H9 (cell line): ENCODE data around the gene FAM20A. TPM values are rescaled to one million over a fixed set of nuclear protein-coding genes. Genes with fewer than 3 reads are reported as not detected.

ENCODE experiments used
- DNase-seq: peaks from one replicate; pipeline ENCODE4 v3.0.0-alpha.2; 2017
- H2AFZ ChIP-seq: one replicate; pipeline ENCODE4 v1.6.1; 2013; ENCODE audit warnings: mild to moderate bottlenecking, low read length, control low read depth, moderate library complexity
- H2AK5ac ChIP-seq: 2 replicates; pipeline ENCODE4 v1.6.1; 2013; ENCODE audit warnings: low read length, control low read depth, mixed read lengths; ENCODE audit not compliant: insufficient read length
- H2BK120ac ChIP-seq: one replicate; pipeline ENCODE4 v1.6.1; 2013; ENCODE audit warnings: low read depth, mild to moderate bottlenecking, low read length, control low read depth, inconsistent platforms; ENCODE audit not compliant: poor library complexity, severe bottlenecking
- H2BK12ac ChIP-seq: 2 replicates; pipeline ENCODE4 v1.6.1; 2013; ENCODE audit warnings: low read length, control low read depth, mixed read lengths, low read depth; ENCODE audit not compliant: insufficient read length
- H2BK15ac ChIP-seq: 2 replicates; pipeline ENCODE4 v1.6.1; 2013; ENCODE audit warnings: low read depth, low read length, control low read depth
- H2BK20ac ChIP-seq: one replicate; pipeline ENCODE4 v1.6.1; 2013; ENCODE audit warnings: low read depth, mild to moderate bottlenecking, low read length, control low read depth, inconsistent platforms; ENCODE audit not compliant: poor library complexity, severe bottlenecking
- H2BK5ac ChIP-seq: 2 replicates; pipeline ENCODE4 v1.6.1; 2013; ENCODE audit warnings: low read length, control low read depth, mixed read lengths; ENCODE audit not compliant: insufficient read length
- H3K14ac ChIP-seq: 2 replicates; pipeline ENCODE4 v1.6.1; 2013; ENCODE audit warnings: low read length, control low read depth; ENCODE audit not compliant: insufficient read depth
- H3K18ac ChIP-seq: 2 replicates; pipeline ENCODE4 v1.6.1; 2013; ENCODE audit warnings: low read depth, mild to moderate bottlenecking, mixed read lengths, low read length, control low read depth; ENCODE audit not compliant: insufficient read length
- H3K23ac ChIP-seq: 2 replicates; pipeline ENCODE4 v1.6.1; 2013; ENCODE audit warnings: low read length, control low read depth, mixed read lengths, low read depth; ENCODE audit not compliant: insufficient read length
- H3K23me2 ChIP-seq: 2 replicates; pipeline ENCODE4 v1.6.1; 2013; ENCODE audit warnings: low read depth, mild to moderate bottlenecking, mixed read lengths, low read length, control low read depth; ENCODE audit not compliant: insufficient read length, poor library complexity, severe bottlenecking
- H3K27ac ChIP-seq: 2 replicates; pipeline ENCODE4 v1.5.1; 2013; ENCODE audit warnings: low read length, control low read depth, mixed read lengths, low read depth; ENCODE audit not compliant: insufficient read length
- H3K27me3 ChIP-seq: 2 replicates; pipeline ENCODE4 v1.6.1; 2013; ENCODE audit warnings: low read length, control low read depth, inconsistent platforms; ENCODE audit not compliant: insufficient read depth
- H3K4ac ChIP-seq: 2 replicates; pipeline ENCODE4 v1.6.1; 2013; ENCODE audit warnings: low read depth, mild to moderate bottlenecking, control low read depth, inconsistent platforms, low read length, moderate library complexity
- H3K4me1 ChIP-seq: 2 replicates; pipeline ENCODE4 v1.6.1; 2013; ENCODE audit warnings: low read length, control low read depth, inconsistent platforms; ENCODE audit not compliant: insufficient read depth
- H3K4me2 ChIP-seq: 2 replicates; pipeline ENCODE4 v1.6.1; 2013; ENCODE audit warnings: low read length, control low read depth, mixed read lengths; ENCODE audit not compliant: insufficient read length, insufficient read depth
- H3K56ac ChIP-seq: 2 replicates; pipeline ENCODE4 v1.6.1; 2013; ENCODE audit warnings: low read depth, mild to moderate bottlenecking, mixed read lengths, low read length, control low read depth; ENCODE audit not compliant: insufficient read length
- H3K79me1 ChIP-seq: 2 replicates; pipeline ENCODE4 v1.6.1; 2013; ENCODE audit warnings: low read depth, mild to moderate bottlenecking, moderate library complexity, low read length, control low read depth, inconsistent platforms; ENCODE audit not compliant: insufficient read depth, poor library complexity, severe bottlenecking
- H3K79me2 ChIP-seq: 2 replicates; pipeline ENCODE4 v1.6.1; 2013; ENCODE audit warnings: low read length, control low read depth, inconsistent platforms; ENCODE audit not compliant: insufficient read depth
- H3K9ac ChIP-seq: 2 replicates; pipeline ENCODE4 v1.6.1; 2013; ENCODE audit warnings: low read length, control low read depth, mixed read lengths; ENCODE audit not compliant: insufficient read length; ENCODE audit errors: extremely low read depth
- H3K9me3 ChIP-seq: one replicate; pipeline ENCODE4 v1.6.1; 2013; ENCODE audit warnings: low read depth, low read length, inconsistent platforms; ENCODE audit not compliant: control insufficient read depth
- H3T11ph ChIP-seq: one replicate; pipeline ENCODE4 v1.6.1; 2013; ENCODE audit warnings: mild to moderate bottlenecking, low read length, control low read depth, inconsistent platforms
- H4K20me1 ChIP-seq: one replicate; pipeline ENCODE4 v1.6.1; 2013; ENCODE audit not compliant: control insufficient read depth, insufficient read length, insufficient read depth
- H4K5ac ChIP-seq: 2 replicates; pipeline ENCODE4 v1.6.1; 2013; ENCODE audit warnings: low read depth, mild to moderate bottlenecking, mixed read lengths, low read length, control low read depth; ENCODE audit not compliant: insufficient read length
- H4K8ac ChIP-seq: replicated peaks from 2 replicates; pipeline ENCODE4 v1.6.1; 2013; ENCODE audit warnings: low read length, control low read depth, mixed read lengths, low read depth; ENCODE audit not compliant: insufficient read length
- H4K91ac ChIP-seq: 2 replicates; pipeline ENCODE4 v1.6.1; 2013; ENCODE audit warnings: low read depth, mild to moderate bottlenecking, moderate library complexity, mixed read lengths, low read length, control low read depth; ENCODE audit not compliant: insufficient read length
- H3K27ac Mint-ChIP-seq, 3 experiments: 2 replicates in 2 of 3; 3 replicates in 1 of 3; pipeline ENCODE4 v1.8.0; 2020 to 2021; ENCODE audit warnings: mixed read lengths in 3 of 3, mild to moderate bottlenecking in 1 of 3, moderate library complexity in 1 of 3
- H3K27me3 Mint-ChIP-seq: 2 replicates; pipeline ENCODE4 v1.8.0; 2021; ENCODE audit warnings: low read depth, mild to moderate bottlenecking, moderate library complexity, mixed read lengths
- H3K36me3 Mint-ChIP-seq, 3 experiments: 2 replicates in 2 of 3; 3 replicates in 1 of 3; pipeline ENCODE4 v1.8.0; 2020 to 2021; ENCODE audit warnings: low read depth in 3 of 3, mixed read lengths in 3 of 3; ENCODE audit not compliant: insufficient read depth in 1 of 3
- H3K4me1 Mint-ChIP-seq, 2 experiments: 2 replicates each; pipeline ENCODE4 v1.8.0; 2020; ENCODE audit warnings: mixed read lengths in 2 of 2
- H3K4me3 Mint-ChIP-seq, 2 experiments: 2 replicates in 1 of 2; 3 replicates in 1 of 2; pipeline ENCODE4 v1.8.0; 2020 to 2021; ENCODE audit warnings: mild to moderate bottlenecking in 2 of 2, mixed read lengths in 2 of 2, moderate library complexity in 1 of 2
- H3K9me3 Mint-ChIP-seq, 2 experiments: 2 replicates in 1 of 2; 3 replicates in 1 of 2; pipeline ENCODE4 v1.8.0; 2020; ENCODE audit warnings: mild to moderate bottlenecking in 2 of 2, mixed read lengths in 2 of 2, moderate library complexity in 1 of 2
- WGBS: extraction: QIAGEN DNeasy Blood & Tissue Kit; methylation state at CpG from one replicate; pipeline ENCODE4 v1.1.7; 2013; ENCODE audit warnings: missing lambda C conversion rate, low lambda C conversion rate, mixed read lengths; ENCODE audit not compliant: insufficient read length; ENCODE audit errors: extremely low coverage; 5-methylcytosine and 5-hydroxymethylcytosine counted together
- total RNA-seq: library from RNA; stranded (reverse); gene quantifications from 2 replicates; pipeline ENCODE4 v1.2.1, GENCODE V29; 2021
- TF ChIP-seq, protein P1 (sequence below): fragments of 200-600 bp; sonication (generic); conservative IDR thresholded peaks from 3 replicates; pipeline ENCODE4 v1.8.0; 2021; ENCODE audit warnings: antibody characterized with exemption, mild to moderate bottlenecking

The FAM20A gene
- total RNA-seq, 1 experiment from 2014 or later: 34.4 TPM

DNA sequence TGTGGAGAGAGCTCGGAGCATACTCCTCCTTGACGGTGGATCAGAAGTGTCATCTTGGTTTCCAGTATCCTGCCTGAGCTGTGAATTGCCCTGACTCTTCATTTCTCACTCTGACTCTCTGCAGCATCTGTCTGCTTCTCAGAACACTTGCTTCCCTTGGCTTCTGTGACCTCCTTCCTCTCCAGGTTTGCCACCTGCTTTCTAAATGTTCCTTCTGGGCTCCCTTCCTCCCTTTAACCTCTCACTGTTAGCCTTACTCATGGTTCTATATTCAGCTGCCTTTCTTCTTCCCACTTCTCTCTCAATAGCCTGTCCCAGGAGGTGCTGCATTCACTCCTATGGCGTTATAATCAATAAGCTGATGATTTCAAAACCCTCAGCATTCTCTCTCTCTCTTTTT is 100.1 kb downstream of the FAM20A start:
- Histone ChIP-seq H2BK5ac (no peak overlapping the region), H3K27me3 (no peaks in the 10 kb centered on the region), H3T11ph (no peak overlapping the region), H3K9me3 (no peaks in the 10 kb centered on the region), H2AFZ (no peak overlapping the region), H3K14ac (no peak overlapping the region), H2BK20ac (no peak overlapping the region), H3K23ac (no peak overlapping the region), H2AK5ac (no peak overlapping the region), H3K23me2 (no peaks in the 10 kb centered on the region), H4K20me1 (no peaks in the 10 kb centered on the region), H3K9ac (no peak overlapping the region), H2BK15ac (no peak overlapping the region), H2BK12ac (no peak overlapping the region), H3K79me2 (no peaks in the 10 kb centered on the region), H3K56ac (no peak overlapping the region), H3K4me1 (no peaks in the 10 kb centered on the region), H3K18ac (no peak overlapping the region), H3K79me1 (no peaks in the 10 kb centered on the region), H4K91ac (no peak overlapping the region), H3K27ac (no peak overlapping the region), H3K4me2 (no peak overlapping the region), H4K5ac (no peak overlapping the region), H3K4ac (no peak overlapping the region), H2BK120ac (no peak overlapping the region), H4K8ac (no peak overlapping the region)
- Mint-ChIP-seq H3K27ac (no peak overlapping the region), H3K4me3 (no peak overlapping the region), H3K27me3 (no peaks in the 10 kb centered on the region; the same call in 1 of the 2 replicates), H3K4me1 (no peaks in the 10 kb centered on the region; a peak in 1 of 4 replicates), H3K9me3 (peaks cover 3 to 4% of the 10 kb centered on the region in 2 experiments), H3K36me3 (peaks cover 2 to 4% (median 3%) of the 10 kb centered on the region in 3 experiments; a peak in 4 of 7 replicates)
- TF ChIP-seq, protein P1, sequence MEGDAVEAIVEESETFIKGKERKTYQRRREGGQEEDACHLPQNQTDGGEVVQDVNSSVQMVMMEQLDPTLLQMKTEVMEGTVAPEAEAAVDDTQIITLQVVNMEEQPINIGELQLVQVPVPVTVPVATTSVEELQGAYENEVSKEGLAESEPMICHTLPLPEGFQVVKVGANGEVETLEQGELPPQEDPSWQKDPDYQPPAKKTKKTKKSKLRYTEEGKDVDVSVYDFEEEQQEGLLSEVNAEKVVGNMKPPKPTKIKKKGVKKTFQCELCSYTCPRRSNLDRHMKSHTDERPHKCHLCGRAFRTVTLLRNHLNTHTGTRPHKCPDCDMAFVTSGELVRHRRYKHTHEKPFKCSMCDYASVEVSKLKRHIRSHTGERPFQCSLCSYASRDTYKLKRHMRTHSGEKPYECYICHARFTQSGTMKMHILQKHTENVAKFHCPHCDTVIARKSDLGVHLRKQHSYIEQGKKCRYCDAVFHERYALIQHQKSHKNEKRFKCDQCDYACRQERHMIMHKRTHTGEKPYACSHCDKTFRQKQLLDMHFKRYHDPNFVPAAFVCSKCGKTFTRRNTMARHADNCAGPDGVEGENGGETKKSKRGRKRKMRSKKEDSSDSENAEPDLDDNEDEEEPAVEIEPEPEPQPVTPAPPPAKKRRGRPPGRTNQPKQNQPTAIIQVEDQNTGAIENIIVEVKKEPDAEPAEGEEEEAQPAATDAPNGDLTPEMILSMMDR: no peak
- no peak for DNase-seq
- WGBS: no CpG with 5 or more reads among the region's 3 CpGs
